Mammary epithelial cell (primary cell): ENCODE results near the gene RFC2.

Experiments
- CTCF ChIP-seq, 2 donors: IDR thresholded peaks in 1 of 2; conservative IDR thresholded peaks in 1 of 2; 2 replicates each; pipeline ENCODE4 v1.5.1; 2011 to 2012; ENCODE audit warnings: inconsistent platforms in 2 of 2, low read length in 2 of 2, mild to moderate bottlenecking in 2 of 2, control low read depth in 1 of 2, low read depth in 1 of 2; ENCODE audit not compliant: insufficient read depth in 1 of 2; ENCODE audit errors: extremely low read depth in 1 of 2
- EZH2 ChIP-seq: IDR thresholded peaks from 2 replicates; pipeline ENCODE4 v1.6.1; 2012; ENCODE audit warnings: low read length, inconsistent platforms, borderline replicate concordance

DNA sequence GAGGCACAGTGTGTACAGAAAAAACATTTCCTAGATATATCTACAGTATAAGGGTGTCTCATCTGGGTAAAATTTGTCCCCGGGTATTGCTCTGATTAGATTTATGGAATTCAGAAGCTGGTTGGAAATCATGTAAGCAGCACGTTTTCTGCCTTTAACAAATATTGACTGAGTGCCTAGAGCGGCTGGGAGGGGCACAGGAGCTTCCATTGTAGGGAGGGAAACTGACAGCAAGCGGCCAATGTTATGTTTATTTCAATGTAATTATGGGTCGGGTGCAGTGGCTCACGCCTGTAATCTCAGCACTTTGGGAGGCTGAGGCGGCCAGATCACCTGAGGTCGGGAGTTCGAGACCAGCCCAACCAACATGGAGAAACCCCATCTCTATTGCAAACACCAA is 4.4 kb upstream of the RFC2 start:
- no peak for TF ChIP-seq EZH2
- TF ChIP-seq CTCF (conservative IDR thresholded peaks at IDR 0.05 in 1 of 2, IDR thresholded peaks at IDR 0.05 in 1 of 2; ENCODE audit: extremely low read depth in 1 of 2, insufficient read depth in 1 of 2, low read depth in 1 of 2, low read length in 2 of 2): no peak
